NK-92 (cell line): ENCODE data around the gene INPP4A.

Experiments
- DNase-seq: peaks from one replicate; lab custom pipeline; 2025; ENCODE audit not compliant: unreplicated experiment; lab: John Stamatoyannopoulos, UW

The INPP4A gene

GRCh38 chr2:98537390-98538126 is 92.9 kb downstream of the INPP4A start:
- no peak for DNase-seq

DNA sequence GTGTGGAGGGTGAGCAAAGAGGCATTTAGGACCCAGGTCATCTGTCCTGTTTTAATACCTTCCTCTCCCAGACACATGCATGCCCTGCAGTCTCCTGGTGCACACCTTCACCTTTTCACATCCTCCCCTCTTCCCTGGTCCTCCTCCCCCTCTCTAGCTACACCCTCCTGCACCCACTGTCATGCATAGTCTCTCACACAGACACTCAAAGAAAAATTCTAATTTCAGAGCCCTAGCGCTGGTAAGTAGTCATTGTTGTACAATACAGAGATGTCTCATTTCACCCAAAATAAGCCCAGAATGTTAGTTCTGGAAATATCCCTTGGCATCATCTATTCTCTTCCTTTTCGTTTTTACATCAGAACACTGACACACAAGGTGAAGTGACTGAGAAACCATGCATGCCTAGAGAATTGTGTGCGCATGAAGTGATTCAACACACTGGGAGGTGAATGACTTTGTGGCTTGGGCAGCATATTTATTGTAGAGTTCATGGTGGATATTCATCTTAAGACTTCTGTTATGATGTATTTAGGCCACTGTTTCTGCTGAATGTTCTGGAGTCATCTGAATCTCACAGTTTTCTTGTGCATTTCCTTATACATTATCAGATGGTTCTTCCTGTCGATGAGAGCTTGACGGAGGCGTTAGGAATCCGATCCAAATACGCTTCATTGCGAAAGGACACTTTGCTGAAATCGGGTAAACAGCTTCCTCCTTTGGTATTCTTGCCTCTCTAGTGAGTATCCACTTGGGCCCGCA is 93.8 kb downstream of the INPP4A start:
- no peak for DNase-seq

GRCh38 chr2:98539056-98539735 is 94.5 kb downstream of the INPP4A start:
- DNase-seq, result no peak

DNA sequence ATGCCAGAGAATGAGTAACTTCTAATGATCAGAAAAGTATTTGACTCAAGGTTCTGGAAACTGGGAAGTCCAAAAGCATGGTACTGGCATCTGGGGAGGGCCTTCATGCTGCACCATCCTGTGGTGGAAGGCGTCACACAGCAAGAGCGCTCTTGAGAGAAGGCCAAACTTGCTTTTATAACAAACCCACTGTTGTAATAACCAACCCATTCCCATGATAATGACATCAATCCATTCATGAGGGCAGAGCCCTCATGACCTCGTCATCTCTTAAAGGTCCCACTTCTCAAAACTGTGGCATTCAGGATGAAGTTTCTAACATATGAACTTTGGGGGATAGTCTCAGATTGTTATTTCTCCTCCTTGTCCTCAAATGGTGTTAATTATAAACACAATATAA is 95.9 kb downstream of the INPP4A start:
- no peak for DNase-seq

DNA sequence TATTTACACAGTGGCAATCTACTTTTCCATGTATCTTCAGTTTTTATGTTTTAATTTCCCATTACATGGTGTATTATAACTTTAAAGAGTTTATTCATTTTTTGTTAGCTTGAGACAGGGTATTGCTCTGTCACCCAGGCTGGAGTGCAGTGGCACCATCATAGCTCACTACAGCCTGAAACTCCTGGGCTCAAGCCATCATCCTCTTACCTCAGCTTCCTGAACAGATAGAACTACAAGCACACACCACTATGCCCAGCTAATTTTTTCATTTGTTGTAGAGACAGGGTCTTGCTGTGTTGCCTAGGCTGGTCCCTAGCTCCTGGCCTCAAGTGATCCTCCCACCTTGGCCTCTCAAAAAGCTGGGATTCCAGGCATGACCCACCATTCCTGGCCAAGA is 96.8 kb downstream of the INPP4A start:
- no peak for DNase-seq

DNA sequence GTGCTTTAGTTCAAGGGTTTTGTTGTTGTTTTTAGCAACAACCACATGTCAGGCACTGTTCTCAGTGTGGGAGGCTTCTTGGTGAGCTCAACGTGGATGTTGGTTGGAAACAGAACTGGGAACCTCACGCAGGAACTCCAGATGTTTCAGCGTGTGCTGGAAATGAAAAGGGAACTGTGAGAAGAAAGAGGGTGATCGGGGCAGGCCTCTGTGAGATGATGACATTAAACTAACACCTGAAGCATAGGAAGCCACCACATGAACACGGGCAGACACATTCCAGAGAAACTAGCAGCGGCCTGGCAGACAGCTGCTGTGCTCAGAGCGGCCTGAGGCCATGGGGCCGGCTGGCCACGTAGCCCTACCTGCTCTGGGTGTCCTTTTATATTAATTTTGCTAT is 97.2 kb downstream of the INPP4A start:
- DNase-seq, result no peak

- DNase-seq, result no peak
These were observed 98.6 kb downstream of the INPP4A start for GRCh38 chr2:98543214-98543613.

GRCh38 chr2:98543842-98544241 is 99.2 kb downstream of the INPP4A start:
- no peak for DNase-seq

DNA sequence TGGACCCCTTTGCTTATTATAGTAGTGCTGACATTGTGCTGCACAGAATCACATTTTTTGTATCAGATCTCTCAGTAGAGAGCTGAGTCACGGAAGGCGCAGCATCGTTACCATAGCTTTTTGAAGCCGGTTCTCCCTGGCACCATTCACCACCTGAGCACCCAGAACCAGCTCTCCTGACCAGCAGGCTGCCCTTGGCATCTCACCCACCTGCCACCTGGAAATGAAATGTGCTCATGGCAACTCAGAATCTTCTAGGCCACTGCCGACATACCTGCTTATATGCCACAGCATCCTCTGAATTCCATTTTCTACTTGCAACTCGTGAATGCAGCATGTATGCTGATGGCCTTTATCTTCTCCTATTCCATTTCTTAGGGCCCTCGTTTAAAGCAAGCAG is 100.9 kb downstream of the INPP4A start:
- no peak for DNase-seq

DNA sequence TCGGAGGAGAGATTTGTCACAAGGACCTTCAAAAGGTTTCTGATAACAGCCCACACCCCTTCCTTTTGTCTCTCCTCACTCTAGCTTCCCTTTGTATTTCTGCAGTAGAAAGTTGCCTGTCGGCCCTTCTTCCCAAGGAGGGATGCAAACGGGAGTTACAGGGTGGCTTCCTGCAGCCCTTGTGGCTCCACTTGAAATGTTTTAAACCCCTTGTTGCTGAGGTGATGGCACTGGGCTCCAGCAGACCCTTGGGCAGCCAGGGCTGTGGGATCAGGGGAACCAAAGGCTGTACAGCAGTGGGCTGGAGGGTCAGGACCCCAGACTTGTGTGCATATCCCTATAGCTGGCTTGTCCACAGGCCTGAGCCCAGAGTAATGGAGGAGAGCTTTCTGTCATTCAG is 101.5 kb downstream of the INPP4A start:
- no peak for DNase-seq

GRCh38 chr2:98547092-98547790 is 102.6 kb downstream of the INPP4A start:
- DNase-seq, result no peak

GRCh38 chr2:98548920-98549818 is 104.5 kb downstream of the INPP4A start:
- no peak for DNase-seq

DNA sequence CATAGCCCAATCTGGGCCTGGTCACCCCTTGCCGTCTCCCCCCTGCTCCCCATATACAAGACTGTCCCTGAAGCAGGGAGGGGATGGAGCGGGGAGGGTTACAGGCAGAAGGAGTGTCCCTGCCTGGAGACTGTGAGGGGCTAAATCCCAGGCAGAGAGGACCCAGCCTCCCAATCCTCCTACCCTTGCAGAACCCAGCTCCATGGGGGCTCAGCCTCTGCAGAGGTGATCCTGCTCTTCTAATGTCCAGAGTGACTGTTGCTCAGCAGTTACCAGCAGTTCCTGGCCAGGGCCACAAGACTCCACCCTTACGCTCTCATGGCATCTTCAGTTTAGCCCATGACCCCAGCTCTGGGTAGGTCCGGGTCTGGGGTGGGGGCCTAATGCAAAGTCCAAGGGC is 105.5 kb downstream of the INPP4A start:
- DNase-seq, result no peak

- no peak for DNase-seq
These were observed 106.7 kb downstream of the INPP4A start for GRCh38 chr2:98551316-98551715.

GRCh38 chr2:98552499-98553179 is 108.0 kb downstream of the INPP4A start:
- no peak for DNase-seq

GRCh38 chr2:98554116-98554861 is 109.6 kb downstream of the INPP4A start:
- no peak for DNase-seq

DNA sequence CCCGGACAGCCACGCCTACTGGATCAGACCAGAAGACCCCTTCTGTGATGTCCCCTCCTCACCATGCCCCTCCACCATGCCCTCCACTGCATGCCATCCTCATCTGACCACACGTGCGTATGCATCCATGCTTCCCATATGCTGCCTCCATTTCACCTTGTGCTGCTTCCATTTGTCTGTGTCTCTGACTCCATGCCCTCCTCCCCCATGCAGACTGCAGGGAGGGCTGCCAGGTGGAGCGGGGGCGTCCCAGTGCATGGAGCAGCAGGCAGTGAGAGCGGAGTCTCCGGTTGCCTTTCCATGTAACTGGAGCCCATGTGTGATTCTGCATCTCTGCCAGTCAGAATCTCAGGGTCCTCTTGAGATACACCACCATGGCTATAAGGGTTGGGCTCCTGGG is 111.0 kb downstream of the INPP4A start:
- DNase-seq, result no peak

DNA sequence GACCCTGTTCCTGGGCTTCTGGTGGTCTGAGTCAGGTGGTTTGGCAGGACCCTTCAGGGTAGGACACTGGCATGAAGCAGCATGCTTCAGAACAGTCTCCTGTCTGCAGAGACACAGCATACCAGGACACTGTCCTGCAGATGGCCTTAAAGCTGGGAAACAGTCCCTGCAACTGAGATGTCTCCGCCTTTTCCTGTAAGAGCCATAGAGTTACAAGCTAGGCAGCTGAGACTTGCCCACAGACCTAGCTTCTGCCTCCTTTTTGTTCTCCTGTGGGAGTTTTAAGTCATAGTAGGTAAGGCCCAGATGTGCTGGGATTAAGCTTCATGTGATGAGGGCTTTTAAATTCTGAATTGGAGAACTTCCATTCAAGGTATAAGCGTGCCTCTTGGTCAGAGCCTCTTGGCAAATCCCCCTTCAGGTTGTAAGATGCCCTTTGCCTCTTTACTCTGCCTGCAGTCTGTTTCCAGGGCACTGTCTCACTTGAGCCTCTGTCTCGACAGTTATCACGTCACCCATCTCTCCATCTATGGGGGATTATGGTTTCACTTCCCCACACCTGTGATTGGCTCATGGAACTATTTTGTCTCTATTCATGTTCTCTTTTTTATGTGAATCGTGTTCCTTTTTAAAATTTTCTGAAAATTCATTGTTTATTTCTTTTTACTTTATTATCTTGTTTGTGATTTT is 111.8 kb downstream of the INPP4A start:
- DNase-seq, result no peak
